ENCODE measurements around the gene SCOC.

SCOC gene

DNA sequence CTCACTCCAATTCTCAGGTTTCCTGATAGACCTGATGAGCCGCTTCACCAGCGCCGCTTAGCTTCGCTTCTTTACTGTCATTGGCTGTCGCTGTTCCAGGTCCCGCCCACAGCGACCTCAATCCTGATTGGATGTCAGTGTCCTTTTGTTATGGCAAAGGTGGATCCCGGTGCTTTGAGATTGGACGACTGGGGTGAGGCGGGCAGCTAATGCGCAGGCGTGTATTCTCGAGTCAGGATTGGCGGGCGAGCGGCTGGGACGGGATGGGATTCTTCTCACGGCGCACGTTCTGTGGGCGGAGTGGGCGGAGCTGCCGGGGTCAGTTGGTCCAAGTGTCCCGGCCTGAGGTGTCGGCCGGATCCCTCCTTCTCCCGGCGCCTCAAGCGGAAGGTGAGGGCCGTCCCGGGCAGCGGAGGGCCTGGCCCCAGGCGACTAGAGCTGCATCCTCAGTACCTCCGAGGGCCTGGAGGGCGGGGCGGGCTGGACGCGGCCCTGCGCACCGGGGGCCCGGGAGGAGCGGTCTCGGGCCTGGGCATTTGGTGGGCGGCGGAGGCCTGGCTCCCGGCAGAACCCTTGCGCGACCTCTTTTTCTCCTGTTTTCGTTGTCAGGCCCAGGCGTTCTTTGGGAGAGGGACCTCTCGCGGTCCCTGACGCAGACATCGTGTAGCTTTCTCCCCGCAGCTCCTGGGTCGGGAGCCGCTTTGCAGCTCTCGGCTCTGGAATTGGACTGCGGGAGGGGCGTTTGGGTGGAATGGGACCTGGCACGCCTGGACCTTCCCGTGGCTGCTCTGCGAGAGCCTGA, at the start of gene SCOC:
Gene SCOC (plus strand): TSS at position 319 of the 802 bp plus-strand sequence. CDS start 5,525 bp downstream, outside the sequence.
- DNase-seq (ENCODE audit: low read depth) = peak; percentile 95

DNA sequence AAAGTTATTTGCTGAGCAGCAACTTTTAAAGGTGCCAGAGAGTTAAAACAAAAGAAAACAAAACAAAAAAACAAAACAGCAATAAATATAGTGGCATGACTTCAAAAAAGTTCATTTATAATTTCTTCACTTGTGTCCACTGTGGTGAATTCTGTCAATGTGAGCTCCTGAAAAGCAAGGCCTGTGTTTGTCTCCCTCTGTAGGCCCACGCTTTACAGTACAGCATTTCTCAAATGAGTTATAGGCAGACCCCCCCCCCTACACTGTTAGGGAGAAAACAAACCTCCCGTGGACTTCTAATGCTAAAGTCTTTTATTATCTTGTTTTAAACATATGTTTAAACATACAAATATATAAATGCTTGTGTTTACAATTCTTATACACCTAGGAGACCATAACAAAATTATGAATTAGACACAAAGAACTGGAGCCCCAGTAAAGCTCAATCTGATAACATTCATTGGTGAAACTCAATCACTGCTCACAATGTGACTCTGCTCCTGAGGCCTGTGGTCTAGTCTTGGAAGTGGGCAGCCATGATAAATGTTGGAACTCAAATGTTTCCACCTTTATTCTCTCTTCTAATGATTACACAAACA, 47.0 kb upstream of the SCOC start:
- DNase-seq (ENCODE audit: low read depth) = no peak

DNA sequence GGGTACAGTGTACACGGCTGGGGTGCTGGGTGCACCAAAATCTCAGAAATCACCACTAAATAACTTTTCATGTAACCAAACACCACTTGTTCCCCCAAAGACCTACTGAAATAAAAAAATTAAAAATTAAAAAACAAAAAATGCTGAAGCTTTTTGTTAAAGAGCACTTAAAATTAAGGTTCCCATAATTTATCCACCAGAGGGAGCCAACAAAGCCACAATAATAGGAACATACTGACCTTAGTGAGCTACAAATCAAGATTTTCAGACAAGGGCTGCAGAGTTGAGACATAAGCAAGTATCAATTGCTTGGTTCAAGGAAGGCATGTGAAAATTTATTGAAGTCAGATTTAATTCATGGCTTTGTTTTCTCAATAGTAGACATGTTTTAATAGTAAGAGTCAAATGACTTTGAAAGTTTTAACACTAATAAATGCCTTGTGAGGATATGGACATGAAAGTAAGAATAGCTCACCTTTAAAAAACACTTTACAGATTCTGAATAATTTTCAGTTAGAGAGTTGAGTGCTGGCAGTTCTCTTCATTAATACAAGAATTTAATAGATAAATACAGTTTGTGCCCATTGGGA, 43.0 kb upstream of the SCOC start:
- no peak for DNase-seq (ENCODE audit: low read depth)

DNA sequence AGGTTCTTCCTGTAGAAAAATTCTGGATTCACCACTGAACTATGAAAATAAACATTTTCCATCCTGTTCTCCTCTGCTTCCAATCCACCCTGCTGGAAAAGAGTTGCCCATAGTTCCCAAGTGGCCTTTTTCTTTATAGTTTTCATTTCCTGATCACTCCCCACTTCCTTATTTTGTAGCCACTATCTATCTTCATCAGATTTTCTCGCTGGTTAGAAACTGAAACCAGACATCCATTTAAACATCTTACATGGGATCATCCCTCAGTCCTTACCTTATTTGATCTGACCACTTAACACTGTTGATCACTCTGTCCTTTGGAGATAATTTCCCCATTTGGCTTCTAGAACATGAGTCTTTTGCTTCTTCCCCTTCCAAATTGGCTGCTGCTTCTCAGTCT, 42.2 kb upstream of the SCOC start:
- no peak for DNase-seq (ENCODE audit: low read depth)

DNA sequence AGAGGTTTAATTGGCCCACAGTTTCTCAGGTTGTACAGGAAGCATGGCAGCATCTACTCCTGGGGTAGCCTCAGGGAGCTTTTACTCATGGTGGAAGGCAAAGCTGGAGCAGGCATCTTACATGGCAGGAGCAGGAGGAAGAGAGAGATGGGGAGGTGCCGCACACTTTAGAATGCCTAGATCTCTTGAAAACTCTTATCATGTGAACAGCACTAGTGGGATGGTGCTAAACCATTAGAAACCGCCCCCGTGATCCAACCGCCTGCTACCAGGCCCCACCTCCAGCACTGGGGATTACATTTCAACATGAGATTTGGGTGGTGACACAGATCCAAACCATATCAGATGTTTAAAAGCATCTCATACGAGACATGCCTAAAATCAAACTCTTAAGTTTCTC, 41.6 kb upstream of the SCOC start:
- no peak for DNase-seq (ENCODE audit: low read depth)

DNA sequence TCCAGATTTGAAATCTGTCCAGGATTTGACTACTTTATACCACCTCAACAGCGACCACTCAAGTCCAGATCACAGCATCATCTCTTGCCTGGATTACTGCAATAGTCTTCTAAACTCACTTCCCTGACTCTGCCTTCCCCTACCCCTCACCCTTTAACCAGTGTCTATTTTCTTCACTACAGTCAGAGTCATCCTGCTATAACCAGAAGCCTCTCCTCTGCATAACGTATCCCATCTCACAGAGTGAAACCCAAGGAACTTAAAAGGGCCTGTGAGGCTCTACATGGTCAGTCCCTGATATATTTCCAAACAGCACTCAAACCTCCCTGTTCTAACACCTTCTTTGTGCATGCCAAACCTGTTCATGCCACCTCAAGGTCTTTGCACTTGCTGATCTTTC, 40.7 kb upstream of the SCOC start:
- no peak for DNase-seq (ENCODE audit: low read depth)

DNA sequence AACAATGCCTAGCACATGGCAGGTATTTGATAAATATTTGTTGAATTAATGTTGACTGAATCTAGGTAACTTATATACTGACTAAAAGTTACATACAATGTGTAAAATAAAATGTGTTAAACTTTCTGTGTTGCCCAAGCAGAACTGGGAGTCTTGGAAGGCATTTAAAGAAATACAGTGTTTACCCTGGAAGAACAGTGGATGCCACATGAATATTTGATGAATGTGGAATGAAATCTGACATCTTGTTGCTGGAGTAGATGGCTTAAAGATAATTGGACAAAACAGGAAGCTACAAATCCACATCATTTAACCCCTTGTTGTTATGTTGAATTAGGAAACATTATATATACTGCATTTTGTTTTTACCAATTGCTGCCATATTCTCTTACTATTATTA, 39.9 kb upstream of the SCOC start:
- DNase-seq (ENCODE audit: low read depth) = no peak

DNA sequence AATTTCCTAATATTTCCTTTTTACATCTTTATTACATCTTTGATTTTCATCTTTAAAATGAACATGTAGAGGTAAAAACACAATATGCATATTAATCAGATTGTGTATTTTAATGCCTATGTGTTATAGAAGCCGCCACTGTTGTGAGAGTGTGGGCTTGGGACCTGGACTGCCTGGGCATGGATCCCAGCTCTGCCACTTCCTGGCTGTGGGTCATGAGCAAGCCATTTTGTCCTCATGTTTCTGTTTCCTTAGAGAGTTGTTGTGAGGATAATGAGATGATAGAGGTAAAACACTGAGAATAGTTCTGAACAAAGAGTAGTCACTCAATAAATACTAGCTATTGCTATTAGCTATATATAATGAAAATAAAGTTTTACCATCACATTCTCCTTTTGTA, 38.4 kb upstream of the SCOC start:
- DNase-seq (ENCODE audit: low read depth) = no peak

DNA sequence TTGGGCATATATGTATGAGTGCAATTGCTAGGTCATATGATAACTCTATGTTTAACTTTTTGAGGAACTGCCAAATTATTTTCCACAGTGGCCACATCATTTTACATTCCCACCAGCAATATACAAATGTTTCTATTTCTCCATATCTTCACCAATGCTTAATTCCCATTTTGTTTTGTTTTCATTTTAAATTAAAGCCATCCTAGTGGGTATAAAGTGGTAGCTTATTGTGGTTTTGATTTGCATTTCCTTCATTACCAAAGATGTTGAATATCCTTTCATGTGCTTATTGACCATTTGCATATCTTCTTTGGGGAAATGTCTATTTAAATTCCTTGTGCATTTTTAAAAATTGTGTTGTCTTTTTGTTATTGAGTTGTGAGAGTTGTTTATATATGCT, 36.7 kb upstream of the SCOC start:
- no peak for DNase-seq (ENCODE audit: low read depth)

DNA sequence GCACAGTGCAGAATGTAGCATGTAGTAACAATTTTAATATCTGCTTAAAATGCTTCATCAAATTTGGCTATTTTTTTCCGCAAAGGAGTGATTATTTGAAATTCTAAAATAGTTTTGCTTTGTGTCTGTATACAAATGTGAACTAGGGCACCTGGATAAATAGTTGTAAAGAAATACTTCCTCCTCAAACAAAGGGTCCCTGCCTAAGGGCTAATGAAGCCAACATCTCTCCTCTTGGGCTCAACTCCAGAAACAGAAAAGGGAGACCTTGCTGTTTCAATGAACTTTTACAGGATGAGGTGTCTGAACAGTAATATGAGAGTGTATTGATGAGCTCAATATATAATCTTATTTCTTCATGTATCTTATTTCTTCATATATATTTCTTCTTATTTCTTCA, 30.8 kb upstream of the SCOC start:
- DNase-seq (ENCODE audit: low read depth) = no peak

DNA sequence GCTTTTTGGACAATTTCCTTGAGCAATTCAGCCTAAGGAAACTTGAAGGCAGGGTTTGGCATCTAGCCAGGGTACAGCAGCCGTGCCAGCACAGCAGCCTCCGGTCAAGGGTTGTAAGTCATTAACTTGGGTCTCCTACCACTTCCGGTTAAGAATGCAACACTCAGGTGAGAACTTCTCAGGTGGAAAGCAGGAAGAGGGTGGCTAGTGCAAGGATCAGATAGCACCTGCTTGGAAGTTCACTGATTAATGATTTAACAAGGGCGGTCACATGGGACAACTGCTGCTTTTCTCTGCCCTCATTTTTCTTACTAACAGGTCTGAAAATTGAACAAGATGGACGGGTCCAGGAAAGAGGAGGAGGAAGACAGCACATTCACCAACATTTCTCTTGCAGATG, 30.1 kb upstream of the SCOC start:
- DNase-seq (ENCODE audit: low read depth) = no peak

DNA sequence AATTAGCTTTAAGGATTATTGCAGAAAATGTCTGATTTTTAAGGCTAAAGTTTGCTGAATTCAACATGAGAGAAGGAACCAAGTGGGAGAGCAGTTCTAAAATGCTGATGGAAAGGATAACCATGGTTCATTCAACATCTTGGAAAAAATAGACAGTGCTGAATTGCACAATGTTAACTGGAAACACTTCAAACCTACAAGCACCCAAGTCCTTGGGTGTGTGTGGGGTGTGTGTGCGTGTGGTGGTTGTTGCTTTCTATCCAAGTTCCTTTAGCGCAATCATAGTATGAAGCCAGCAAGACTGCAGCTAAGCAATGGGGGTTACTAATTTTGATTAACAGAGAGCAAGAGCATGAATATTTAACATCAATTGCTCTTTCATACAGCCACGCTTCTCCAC, 29.3 kb upstream of the SCOC start:
- no peak for DNase-seq (ENCODE audit: low read depth)

DNA sequence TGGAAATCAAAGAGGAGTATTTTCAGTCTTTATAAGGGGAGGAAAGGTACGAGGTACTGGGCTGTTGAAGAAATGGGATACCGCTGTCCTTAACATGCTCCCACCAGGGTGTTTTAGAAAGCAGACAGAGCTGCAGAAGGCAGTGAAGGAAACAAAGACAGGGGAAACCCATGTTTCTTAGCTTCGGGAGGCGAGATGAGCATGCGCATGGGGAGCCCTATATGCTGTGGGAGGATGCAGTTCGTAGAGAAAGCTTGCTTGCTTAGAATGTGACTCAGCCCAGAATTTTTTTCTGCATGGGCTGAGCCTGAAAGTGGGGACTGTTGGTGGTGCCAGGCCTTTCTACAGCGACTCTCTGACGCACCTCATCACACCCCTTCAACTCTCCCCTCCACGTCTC, 28.8 kb upstream of the SCOC start:
- DNase-seq (ENCODE audit: low read depth) = no peak

DNA sequence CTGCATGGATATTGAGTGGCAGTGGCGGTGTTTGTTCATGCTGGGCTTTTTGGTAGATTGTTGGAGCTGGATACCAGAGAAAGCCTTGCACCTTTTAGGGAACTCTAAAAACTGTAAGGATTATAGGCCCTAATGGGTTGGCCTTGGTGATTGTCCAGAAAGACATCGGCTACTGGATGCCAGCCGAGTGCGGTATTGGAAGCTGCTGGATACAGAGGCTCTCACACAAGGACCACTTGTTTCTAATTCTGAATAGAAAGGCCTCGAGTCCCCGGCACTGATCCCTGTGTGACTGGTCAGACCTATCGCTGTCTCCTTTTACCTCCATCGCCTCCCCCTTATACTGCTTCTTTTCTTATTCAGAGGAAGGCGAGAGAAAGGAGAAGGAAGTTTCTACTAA, 27.3 kb upstream of the SCOC start:
- no peak for DNase-seq (ENCODE audit: low read depth)

DNA sequence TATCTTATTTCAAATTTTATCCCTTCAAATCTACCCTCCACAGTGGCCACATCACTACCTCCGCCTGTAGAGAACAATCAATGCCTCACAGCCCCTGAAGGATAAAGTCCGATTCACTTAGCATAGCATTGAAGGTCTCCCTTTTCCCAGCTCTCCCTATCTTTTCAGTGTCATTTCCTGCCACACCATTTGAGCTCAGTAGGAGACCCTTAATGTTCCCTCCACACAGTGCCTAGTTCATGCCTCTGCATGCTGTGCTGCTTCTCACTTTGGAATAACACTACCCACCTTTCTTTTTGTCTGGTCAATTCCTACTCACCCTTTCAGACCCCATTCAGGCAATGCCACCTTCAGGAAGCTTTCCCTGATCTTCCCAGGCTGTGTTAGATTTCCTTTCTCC, 23.6 kb upstream of the SCOC start:
- no peak for DNase-seq (ENCODE audit: low read depth)

DNA sequence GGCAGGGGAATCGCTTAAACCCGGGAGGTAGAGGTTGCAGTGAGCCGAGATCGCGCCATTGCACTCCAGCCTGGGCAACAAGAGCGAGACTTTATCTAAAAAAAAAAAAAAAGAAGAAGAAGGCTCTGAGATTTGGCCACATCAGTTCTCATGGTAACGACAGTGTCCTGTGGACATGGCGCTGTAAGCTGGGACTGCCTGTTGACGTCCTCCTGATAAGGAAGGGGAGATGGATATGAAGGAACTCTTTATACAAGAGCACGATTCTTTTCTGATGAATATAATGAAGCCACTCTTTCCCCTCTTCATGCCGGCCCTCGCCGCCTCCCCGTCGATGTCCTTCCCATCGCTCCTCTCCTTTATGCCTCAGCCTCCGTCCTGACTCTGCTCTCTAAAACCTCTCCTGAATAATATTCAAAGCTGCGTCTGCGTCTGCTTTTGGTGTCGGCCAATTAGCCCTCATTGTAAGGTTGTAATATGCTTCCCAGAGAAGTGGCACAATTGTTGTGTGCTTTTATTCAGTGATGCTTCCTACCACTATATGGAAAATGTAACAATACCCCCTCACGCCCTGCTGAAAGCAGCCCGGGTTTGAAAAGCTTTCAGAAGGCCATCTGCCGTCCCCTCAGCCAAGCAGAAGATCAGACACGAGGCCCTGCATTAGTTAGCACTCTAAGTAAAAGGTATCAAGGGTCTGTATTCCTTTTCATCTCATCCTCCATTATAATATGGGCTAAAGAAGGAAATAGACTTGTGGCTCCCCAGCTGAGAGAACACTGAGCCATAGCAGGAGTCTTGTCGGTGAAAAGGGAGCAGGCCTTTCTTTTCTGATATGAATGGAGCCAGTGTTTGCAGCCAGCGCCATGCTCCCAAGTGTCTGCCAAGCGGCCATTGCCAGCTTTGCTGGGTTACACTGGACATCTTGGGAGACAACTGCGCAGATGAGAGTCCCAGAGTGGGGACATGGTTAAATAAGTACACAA, 22.1 kb upstream of the SCOC start:
- no peak for DNase-seq (ENCODE audit: low read depth)

DNA sequence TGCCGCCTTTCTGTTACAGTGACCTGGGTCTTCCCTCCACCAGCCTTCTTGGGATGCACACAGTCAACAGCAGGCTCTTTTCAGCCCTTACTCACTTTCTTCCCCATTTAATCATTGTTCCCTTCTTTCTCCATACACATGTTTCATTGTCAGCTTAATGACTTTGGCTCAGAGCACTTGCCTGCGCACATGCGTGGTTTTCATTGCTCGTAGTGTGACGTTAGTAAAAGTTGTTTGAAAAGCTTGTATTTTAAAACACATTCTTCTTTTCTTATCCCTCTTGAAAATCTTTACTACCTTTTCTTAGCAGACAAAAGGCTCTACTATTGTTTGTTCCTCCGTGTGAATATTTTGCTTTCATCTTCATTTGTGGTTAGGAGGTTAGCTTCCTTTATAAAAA, 19.7 kb upstream of the SCOC start:
- no peak for DNase-seq (ENCODE audit: low read depth)

DNA sequence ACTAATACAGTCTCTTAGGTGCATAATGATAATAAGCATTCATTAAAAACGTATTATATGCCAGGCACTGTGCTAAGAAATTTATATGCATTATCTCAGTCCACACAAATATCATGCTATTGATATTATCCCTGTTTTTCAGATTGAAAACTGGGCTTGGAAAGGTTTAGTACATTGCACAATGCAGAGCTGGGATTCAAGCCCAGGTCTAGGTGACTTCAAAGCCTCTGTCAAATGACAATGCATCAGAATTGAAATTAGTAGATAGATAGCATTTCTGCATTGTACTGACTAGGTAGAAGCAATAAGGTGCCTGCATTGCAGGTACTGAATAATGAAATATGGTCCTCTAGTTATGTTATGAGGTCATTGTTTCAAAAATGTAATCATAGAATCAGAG, 18.2 kb upstream of the SCOC start:
- DNase-seq (ENCODE audit: low read depth) = no peak

DNA sequence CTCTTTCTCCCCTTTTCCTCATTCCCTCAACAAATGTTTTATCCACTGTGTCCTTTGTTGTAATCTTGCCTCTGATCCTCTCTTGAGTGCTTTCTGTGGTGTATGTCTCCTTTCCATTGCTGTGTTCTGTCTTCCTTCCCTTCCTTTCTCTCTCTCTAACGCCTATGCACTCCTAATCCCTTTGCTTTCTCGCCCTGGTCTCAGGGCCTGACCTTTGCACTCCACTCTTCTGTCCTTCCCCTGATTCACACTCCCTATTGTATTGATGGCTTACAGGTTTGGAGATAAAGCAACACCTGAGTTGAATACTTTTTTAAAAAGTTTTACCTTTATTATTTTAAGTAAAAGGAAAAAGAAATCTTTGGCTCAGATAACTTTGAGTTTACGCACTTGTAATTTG, 15.6 kb upstream of the SCOC start:
- no peak for DNase-seq (ENCODE audit: low read depth)

DNA sequence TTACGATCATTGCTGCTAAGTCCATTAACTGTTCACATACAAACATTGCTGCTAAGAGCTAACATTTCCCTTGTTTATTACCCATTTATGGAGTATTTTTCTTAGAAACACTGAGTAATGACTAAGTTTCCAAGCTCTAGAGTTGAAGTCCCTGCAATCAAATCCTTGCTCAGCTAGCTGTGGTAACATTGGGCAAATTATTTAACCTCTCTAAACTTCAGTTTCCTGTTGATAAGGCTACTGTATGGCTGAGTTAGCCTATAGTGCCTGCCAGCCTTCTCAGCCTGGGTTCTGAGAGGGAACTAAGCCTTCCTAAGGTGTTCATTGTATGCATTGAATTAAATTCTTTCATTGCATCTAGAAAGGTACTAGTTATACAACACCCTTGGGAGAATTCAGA, 15.2 kb upstream of the SCOC start:
- DNase-seq (ENCODE audit: low read depth) = no peak

DNA sequence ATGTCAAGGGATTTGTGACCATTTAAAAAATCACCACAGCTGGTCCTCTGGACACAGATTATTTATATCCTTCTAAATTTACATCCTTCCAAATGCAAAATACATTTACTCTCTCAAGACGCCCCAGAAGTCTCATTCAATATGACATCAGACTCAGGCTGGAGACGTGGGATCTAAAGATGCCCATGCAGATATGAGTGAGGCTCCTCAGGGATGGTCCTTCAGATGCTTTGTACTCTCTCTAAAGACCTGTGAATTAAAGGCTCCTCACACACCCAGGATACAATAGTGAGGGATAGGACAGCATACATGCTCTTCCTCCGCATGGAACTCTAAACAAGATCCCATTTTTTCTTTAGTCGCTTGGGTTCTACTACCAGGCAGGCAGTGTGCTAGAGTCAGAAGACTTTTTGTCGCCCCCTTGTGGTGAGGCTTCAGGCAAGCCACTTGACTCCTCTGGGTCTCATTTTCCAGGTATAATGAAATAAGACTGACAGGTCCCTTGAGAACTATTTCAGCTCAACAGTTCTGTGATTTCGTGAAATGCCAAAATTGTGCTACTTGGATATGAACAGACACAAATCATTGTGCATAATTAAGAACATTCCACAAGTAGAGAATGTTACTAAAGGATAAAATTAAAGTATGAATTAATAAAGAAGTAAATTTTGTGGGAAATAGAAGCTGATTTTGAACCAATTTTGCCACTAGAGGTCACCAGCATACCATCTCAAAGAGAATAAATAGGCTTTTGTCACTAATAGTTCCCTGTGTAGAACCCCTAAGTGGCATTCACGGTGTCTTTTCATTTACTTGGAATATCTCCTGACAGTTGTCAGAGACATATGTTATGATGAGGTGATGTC, 13.7 kb upstream of the SCOC start:
- DNase-seq (ENCODE audit: low read depth) = peak; percentile 72

Data from stimulated activated CD8-positive, alpha-beta memory T cell treated with anti-CD3 and anti-CD28 coated beads, Interleukin-12 subunit alpha, Interleukin-12 subunit beta, amount 100 ng/mL, for 1 hour (primary cell).